HTERT RPE-1 (cell line): Measurements from ENCODE around the gene P2RY12.
"Not testable (repeated sequence)": the region's sequence is repeated elsewhere in the genome, so short reads cannot be mapped to it uniquely, and the experiment has no call there.

Experiments used
- in situ Hi-C: fragments of 300-500 bp; cut with MboI; formaldehyde crosslinking; loops from 4 replicates; pipeline ENCODE4 v1.14.3; 2020; ENCODE audit warnings: low sequenced_read_pairs

The P2RY12 gene

GRCh38 chr3:151393146-151393830 lies 8.7 kb upstream of the P2RY12 start:
- in situ Hi-C loops = no loop called here

- in situ Hi-C loops = not testable (repeated sequence)
Observed at GRCh38 chr3:151392191-151392590, 7.6 kb upstream of the P2RY12 start.

GRCh38 chr3:151391720-151392119 lies 7.2 kb upstream of the P2RY12 start:
- in situ Hi-C loops = no loop called here

- in situ Hi-C loops = no loop called here
Observed at GRCh38 chr3:151387842-151388241, 3.3 kb upstream of the P2RY12 start.

GRCh38 chr3:151387432-151387831 lies 2.9 kb upstream of the P2RY12 start:
- in situ Hi-C loops = no loop called here

GRCh38 chr3:151386056-151386455 lies 1.5 kb upstream of the P2RY12 start:
- in situ Hi-C loops = no loop called here

GRCh38 chr3:151383956-151384355 lies 597 bp downstream of the P2RY12 start:
- in situ Hi-C loops = no loop called here

GRCh38 chr3:151383111-151383510 lies 1.4 kb downstream of the P2RY12 start:
- in situ Hi-C loops = no loop called here

GRCh38 chr3:151382671-151383070 lies 1.9 kb downstream of the P2RY12 start:
- in situ Hi-C loops = no loop called here

- in situ Hi-C loops = no loop called here
Observed at GRCh38 chr3:151379083-151379734, 5.3 kb downstream of the P2RY12 start.

- in situ Hi-C loops = no loop called here
Observed at GRCh38 chr3:151377768-151378385, 6.7 kb downstream of the P2RY12 start.

- in situ Hi-C loops = no loop called here
Observed at GRCh38 chr3:151372063-151372820, 12.3 kb downstream of the P2RY12 start.

GRCh38 chr3:151371526-151371925 lies 13.0 kb downstream of the P2RY12 start:
- in situ Hi-C loops = no loop called here

- in situ Hi-C loops = no loop called here
Observed at GRCh38 chr3:151367448-151367847, 17.1 kb downstream of the P2RY12 start.

GRCh38 chr3:151366993-151367392 lies 17.6 kb downstream of the P2RY12 start:
- in situ Hi-C loops = no loop called here

GRCh38 chr3:151362751-151363174 lies 21.8 kb downstream of the P2RY12 start:
- in situ Hi-C loops = no loop called here

GRCh38 chr3:151357463-151357850 lies 27.1 kb downstream of the P2RY12 start:
- in situ Hi-C loops = no loop called here

GRCh38 chr3:151356794-151357462 lies 27.6 kb downstream of the P2RY12 start:
- in situ Hi-C loops = no loop called here

GRCh38 chr3:151351648-151352047 lies 32.9 kb downstream of the P2RY12 start:
- in situ Hi-C loops = no loop called here

GRCh38 chr3:151351219-151351618 lies 33.3 kb downstream of the P2RY12 start:
- in situ Hi-C loops = no loop called here

- in situ Hi-C loops = no loop called here
Observed at GRCh38 chr3:151350656-151351055, 33.9 kb downstream of the P2RY12 start.
